H1 (cell line): ENCODE results near the gene CD226. TPM values are rescaled to one million over a fixed set of nuclear protein-coding genes. Genes with fewer than 3 reads are reported as not detected.

Experiments
- GTF2F1 ChIP-seq: IDR thresholded peaks from 2 replicates; pipeline ENCODE4 v1.6.1; 2012; ENCODE audit warnings: low read depth, low read length, improper control_type of control experiment, borderline replicate concordance
- SRF ChIP-seq: IDR thresholded peaks from 2 replicates; pipeline ENCODE4 v1.6.1; 2011; ENCODE audit warnings: mild to moderate bottlenecking, low read depth, low read length, moderate library complexity
- polyA plus RNA-seq, 7 experiments: library from polyadenylated mRNA; depleted of rRNA in 3 of 7; stranded (reverse) in 5 of 7; unstranded in 2 of 7; fragments of >200 nt in 5 of 7; fragments of 200-250 nt in 2 of 7; gene quantifications; 1 replicate in 5 of 7; 2 replicates in 1 of 7; 4 replicates in 1 of 7; pipeline versions ENCODE4 v1.2.1 to v1.2.3, GENCODE V29; 2011 to 2013; ENCODE audit warnings: missing spikeins in 2 of 7, mixed read lengths in 2 of 7
- total RNA-seq: library from RNA; stranded (reverse); fragmentation: NEBNext Ultra II Directional; extraction: Animal tissue kit (Norgen Biotek cat#: 25700); gene quantifications from 2 replicates; pipeline ENCODE4 v1.2.1, GENCODE V29; 2021

The CD226 gene
- total and polyA plus RNA-seq, 2 of the 8 experiments (the other 6 are each of a cell fraction or from before 2014, with no cell fraction given) = not detected

DNA sequence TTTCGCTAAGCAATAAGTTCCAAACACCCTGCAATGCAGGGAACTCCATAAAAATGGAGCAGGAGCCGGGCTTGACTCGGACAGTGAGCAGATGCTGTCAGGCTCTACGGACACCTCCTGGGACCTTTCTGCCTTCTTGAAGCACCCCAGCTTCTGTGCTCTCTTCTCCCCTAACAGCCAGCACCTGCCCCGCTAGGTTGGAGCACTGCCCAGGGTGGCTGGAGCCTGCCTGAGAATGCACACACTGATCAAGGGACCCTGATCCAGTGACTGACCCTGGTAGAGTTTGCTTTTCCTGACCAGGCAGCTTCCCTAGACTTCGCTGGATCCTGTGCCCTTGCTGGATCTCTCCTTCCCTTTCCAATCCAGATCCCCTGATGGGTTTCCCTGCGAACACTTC lies 40.9 kb downstream of the CD226 start (continued):
- TF ChIP-seq GTF2F1 (no peak), SRF (no peak)
